ENCODE data around the gene CLDN19. TPM values are rescaled to one million over a fixed set of nuclear protein-coding genes. Genes with fewer than 3 reads are reported as not detected.

The CLDN19 gene
- total RNA-seq, 1 experiment from 2014 or later: not detected

DNA sequence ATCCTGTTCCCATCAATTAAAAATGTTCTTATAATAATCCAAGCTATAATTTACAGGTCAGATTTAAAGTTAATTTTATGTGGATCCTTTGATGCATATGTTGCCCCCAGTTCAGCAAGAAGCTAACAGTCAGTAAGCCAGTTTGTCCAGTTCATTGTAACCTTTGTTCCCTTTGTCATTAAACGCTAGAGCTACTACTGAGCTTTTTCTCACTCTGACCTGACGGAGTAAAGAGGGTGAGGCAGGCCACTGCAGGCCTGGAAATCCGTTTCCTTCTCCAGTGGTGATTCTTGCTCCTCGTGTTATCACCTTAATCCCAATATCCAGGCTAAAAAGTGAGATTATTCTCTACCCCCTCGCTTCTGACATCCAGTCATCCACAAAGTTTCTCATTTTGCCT lies 47.6 kb downstream of the CLDN19 start (continued):
- TF ChIP-seq SP1 (IDR thresholded peaks at IDR 0.05; ENCODE audit: low read depth) (no peak), EGR1 (IDR thresholded peaks at IDR 0.05; ENCODE audit: low read depth) (no peak), CEBPB (IDR thresholded peaks at IDR 0.05; ENCODE audit: low read depth) (no peak)

GRCh38 chr1:42691157-42691498 lies 48.9 kb downstream of the CLDN19 start:
- H3K4me3 ChIP-seq (replicated peaks in 1 of 2; ENCODE audit: low read depth in 1 of 2, low read length in 2 of 2): no peak overlapping the region
- no peak overlapping the region for H3K9ac ChIP-seq (ENCODE audit: low read length)
- ATAC-seq (no peak), DNase-seq (ENCODE audit: low read depth, low spot score) (no peak)
- H3K27ac ChIP-seq (ENCODE audit: low read depth, low read length): no peak overlapping the region
- H3K27me3 ChIP-seq (ENCODE audit: insufficient read depth, low read length): no peaks in the 10 kb centered on the region
- no TSS peak for BruUV-seq (replicated peaks)
- H3K36me3 ChIP-seq (ENCODE audit: control insufficient read depth in 1 of 2, insufficient read depth in 2 of 2, low read length in 2 of 2): peaks cover 13 to 67% of the 10 kb centered on the region in 2 experiments
- TF ChIP-seq MAX (IDR thresholded peaks at IDR 0.05) (no peak), SRF (IDR thresholded peaks at IDR 0.05; ENCODE audit: low read depth) (no peak), TCF7L2 (IDR thresholded peaks at IDR 0.05; ENCODE audit: borderline replicate concordance, extremely low read depth, insufficient read depth, insufficient read length) (no peak), POLR2AphosphoS5 (IDR thresholded peaks at IDR 0.05; ENCODE audit: low read depth, low read length) (no peak), SP1 (IDR thresholded peaks at IDR 0.05; ENCODE audit: low read depth) (no peak), FOSL1 (IDR thresholded peaks at IDR 0.05; ENCODE audit: low read depth) (no peak), RAD21 (IDR thresholded peaks at IDR 0.05; ENCODE audit: low read depth) (no peak), SIN3A (IDR thresholded peaks at IDR 0.05; ENCODE audit: low read depth) (no peak), EGR1 (IDR thresholded peaks at IDR 0.05; ENCODE audit: low read depth) (no peak), CEBPB (IDR thresholded peaks at IDR 0.05; ENCODE audit: low read depth) (no peak), EZH2phosphoT487 (IDR thresholded peaks at IDR 0.05; ENCODE audit: borderline replicate concordance) (no peak), EZH2 (IDR thresholded peaks at IDR 0.05) (no peak), CBX3 (IDR thresholded peaks at IDR 0.05; ENCODE audit: low read depth) (no peak), POLR2A (IDR thresholded peaks at IDR 0.05; ENCODE audit: borderline replicate concordance, extremely low read depth, insufficient read depth, insufficient read length) (no peak)
- TF ChIP-seq, protein P1, sequence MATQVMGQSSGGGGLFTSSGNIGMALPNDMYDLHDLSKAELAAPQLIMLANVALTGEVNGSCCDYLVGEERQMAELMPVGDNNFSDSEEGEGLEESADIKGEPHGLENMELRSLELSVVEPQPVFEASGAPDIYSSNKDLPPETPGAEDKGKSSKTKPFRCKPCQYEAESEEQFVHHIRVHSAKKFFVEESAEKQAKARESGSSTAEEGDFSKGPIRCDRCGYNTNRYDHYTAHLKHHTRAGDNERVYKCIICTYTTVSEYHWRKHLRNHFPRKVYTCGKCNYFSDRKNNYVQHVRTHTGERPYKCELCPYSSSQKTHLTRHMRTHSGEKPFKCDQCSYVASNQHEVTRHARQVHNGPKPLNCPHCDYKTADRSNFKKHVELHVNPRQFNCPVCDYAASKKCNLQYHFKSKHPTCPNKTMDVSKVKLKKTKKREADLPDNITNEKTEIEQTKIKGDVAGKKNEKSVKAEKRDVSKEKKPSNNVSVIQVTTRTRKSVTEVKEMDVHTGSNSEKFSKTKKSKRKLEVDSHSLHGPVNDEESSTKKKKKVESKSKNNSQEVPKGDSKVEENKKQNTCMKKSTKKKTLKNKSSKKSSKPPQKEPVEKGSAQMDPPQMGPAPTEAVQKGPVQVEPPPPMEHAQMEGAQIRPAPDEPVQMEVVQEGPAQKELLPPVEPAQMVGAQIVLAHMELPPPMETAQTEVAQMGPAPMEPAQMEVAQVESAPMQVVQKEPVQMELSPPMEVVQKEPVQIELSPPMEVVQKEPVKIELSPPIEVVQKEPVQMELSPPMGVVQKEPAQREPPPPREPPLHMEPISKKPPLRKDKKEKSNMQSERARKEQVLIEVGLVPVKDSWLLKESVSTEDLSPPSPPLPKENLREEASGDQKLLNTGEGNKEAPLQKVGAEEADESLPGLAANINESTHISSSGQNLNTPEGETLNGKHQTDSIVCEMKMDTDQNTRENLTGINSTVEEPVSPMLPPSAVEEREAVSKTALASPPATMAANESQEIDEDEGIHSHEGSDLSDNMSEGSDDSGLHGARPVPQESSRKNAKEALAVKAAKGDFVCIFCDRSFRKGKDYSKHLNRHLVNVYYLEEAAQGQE (IDR thresholded peaks at IDR 0.05; ENCODE audit: low read depth): no peak
- TF ChIP-seq, protein P2, sequence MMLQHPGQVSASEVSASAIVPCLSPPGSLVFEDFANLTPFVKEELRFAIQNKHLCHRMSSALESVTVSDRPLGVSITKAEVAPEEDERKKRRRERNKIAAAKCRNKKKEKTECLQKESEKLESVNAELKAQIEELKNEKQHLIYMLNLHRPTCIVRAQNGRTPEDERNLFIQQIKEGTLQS (IDR thresholded peaks at IDR 0.05): no peak
- TF ChIP-seq, protein P3, sequence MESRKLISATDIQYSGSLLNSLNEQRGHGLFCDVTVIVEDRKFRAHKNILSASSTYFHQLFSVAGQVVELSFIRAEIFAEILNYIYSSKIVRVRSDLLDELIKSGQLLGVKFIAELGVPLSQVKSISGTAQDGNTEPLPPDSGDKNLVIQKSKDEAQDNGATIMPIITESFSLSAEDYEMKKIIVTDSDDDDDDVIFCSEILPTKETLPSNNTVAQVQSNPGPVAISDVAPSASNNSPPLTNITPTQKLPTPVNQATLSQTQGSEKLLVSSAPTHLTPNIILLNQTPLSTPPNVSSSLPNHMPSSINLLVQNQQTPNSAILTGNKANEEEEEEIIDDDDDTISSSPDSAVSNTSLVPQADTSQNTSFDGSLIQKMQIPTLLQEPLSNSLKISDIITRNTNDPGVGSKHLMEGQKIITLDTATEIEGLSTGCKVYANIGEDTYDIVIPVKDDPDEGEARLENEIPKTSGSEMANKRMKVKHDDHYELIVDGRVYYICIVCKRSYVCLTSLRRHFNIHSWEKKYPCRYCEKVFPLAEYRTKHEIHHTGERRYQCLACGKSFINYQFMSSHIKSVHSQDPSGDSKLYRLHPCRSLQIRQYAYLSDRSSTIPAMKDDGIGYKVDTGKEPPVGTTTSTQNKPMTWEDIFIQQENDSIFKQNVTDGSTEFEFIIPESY (IDR thresholded peaks at IDR 0.05; ENCODE audit: extremely low read depth, insufficient replicate concordance, low read length): no peak
- ChIA-PET RAD21 (ENCODE audit: low non-redundant PET in 1 of 2, low total read pairs in 2 of 2, uncharacterized antibody in 2 of 2, unreplicated experiment in 2 of 2) (no interaction called here), POLR2A (interaction anchor here (1.2 kb wide), 1 partner anchor 9 kb away, joined by 5 read pairs; the partner anchor contains the start of gene YBX1), CTCF (interaction anchor here (1.3 kb wide), 1 partner anchor 113 kb away, joined by 3 read pairs; no protein-coding TSS in a partner anchor)
- H3K79me2 ChIP-seq (ENCODE audit: insufficient read depth, low read length): peaks cover 100% of the 10 kb centered on the region
- H3K4me2 ChIP-seq (ENCODE audit: low read length): no peak overlapping the region
- H4K20me1 ChIP-seq (ENCODE audit: insufficient read depth): peaks cover 95% of the 10 kb centered on the region; the same call in 1 of the 2 replicates
- H2AFZ ChIP-seq (ENCODE audit: low read depth, low read length, poor library complexity, severe bottlenecking): no peak overlapping the region
- no peaks in the 10 kb centered on the region for H3K9me2 ChIP-seq (ENCODE audit: insufficient read depth)
- peaks cover 11 to 19% of the 10 kb centered on the region in 2 experiments; a peak in 3 of 4 replicates for H3K4me1 ChIP-seq (ENCODE audit: control insufficient read depth in 1 of 2, insufficient read depth in 2 of 2, low read length in 2 of 2)
- intact Hi-C loops (cut with micrococcal nuclease): no loop called here
- H3K9me3 ChIP-seq (ENCODE audit: control insufficient read depth in 1 of 2, insufficient read depth in 1 of 2, low read depth in 1 of 2, low read length in 2 of 2): no peaks in the 10 kb centered on the region
